ENCODE data around the gene CACNA1C. TPM values are rescaled to one million over a fixed set of nuclear protein-coding genes. Genes with fewer than 3 reads are reported as not detected.

CACNA1C gene
- total and polyA plus RNA-seq, 5 donors = 34.6 to 163 (median 123) TPM

- DNase-seq = no peak
- intact Hi-C loops (cut with DNase I) = no loop called here
- Histone ChIP-seq H3K4me1 (ENCODE audit: control insufficient read depth, insufficient read depth, low read length) (peaks cover 3% of the 10 kb centered on the region), H3K27me3 (ENCODE audit: control insufficient read depth, insufficient read depth) (no peaks in the 10 kb centered on the region), H3K9me3 (ENCODE audit: control insufficient read depth, low read length) (no peaks in the 10 kb centered on the region), H3K4me3 (ENCODE audit: low read length) (no peak overlapping the region), H3K27ac (ENCODE audit: low read length) (no peak overlapping the region)
- no peak for ATAC-seq
- 91% methylated on average over 18 of the region's 18 CpGs for WGBS
Measured at GRCh38 chr12:2208837-2209635, 156.2 kb downstream of the CACNA1C start.

- no peak for ATAC-seq
- Histone ChIP-seq H3K4me1 (ENCODE audit: control insufficient read depth, insufficient read depth, low read length) (peaks cover 3% of the 10 kb centered on the region), H3K4me3 (ENCODE audit: low read length) (no peak overlapping the region), H3K9me3 (ENCODE audit: control insufficient read depth, low read length) (no peaks in the 10 kb centered on the region), H3K27ac (ENCODE audit: low read length) (no peak overlapping the region), H3K27me3 (ENCODE audit: control insufficient read depth, insufficient read depth) (no peaks in the 10 kb centered on the region)
- no peak for DNase-seq
- intact Hi-C loops (cut with DNase I) = no loop called here
- 89% methylated on average over 3 of the region's 3 CpGs for whole genome bisulfite sequencing
Measured at GRCh38 chr12:2211119-2211518, 158.3 kb downstream of the CACNA1C start.

- no peaks in the 10 kb centered on the region for H3K27me3 ChIP-seq (ENCODE audit: control insufficient read depth, insufficient read depth)
- no peak overlapping the region for H3K27ac ChIP-seq (ENCODE audit: low read length)
- DNase-seq (no peak), ATAC-seq (no peak)
- 100% methylated on average over 1 of the region's 1 CpG for WGBS
- peaks cover 3% of the 10 kb centered on the region for H3K4me1 ChIP-seq (ENCODE audit: control insufficient read depth, insufficient read depth, low read length)
- H3K9me3 ChIP-seq (ENCODE audit: control insufficient read depth, low read length) = no peaks in the 10 kb centered on the region
- H3K4me3 ChIP-seq (ENCODE audit: low read length) = no peak overlapping the region
- intact Hi-C loops (cut with DNase I) = no loop called here
Measured at GRCh38 chr12:2212537-2212936, 159.8 kb downstream of the CACNA1C start.

DNA sequence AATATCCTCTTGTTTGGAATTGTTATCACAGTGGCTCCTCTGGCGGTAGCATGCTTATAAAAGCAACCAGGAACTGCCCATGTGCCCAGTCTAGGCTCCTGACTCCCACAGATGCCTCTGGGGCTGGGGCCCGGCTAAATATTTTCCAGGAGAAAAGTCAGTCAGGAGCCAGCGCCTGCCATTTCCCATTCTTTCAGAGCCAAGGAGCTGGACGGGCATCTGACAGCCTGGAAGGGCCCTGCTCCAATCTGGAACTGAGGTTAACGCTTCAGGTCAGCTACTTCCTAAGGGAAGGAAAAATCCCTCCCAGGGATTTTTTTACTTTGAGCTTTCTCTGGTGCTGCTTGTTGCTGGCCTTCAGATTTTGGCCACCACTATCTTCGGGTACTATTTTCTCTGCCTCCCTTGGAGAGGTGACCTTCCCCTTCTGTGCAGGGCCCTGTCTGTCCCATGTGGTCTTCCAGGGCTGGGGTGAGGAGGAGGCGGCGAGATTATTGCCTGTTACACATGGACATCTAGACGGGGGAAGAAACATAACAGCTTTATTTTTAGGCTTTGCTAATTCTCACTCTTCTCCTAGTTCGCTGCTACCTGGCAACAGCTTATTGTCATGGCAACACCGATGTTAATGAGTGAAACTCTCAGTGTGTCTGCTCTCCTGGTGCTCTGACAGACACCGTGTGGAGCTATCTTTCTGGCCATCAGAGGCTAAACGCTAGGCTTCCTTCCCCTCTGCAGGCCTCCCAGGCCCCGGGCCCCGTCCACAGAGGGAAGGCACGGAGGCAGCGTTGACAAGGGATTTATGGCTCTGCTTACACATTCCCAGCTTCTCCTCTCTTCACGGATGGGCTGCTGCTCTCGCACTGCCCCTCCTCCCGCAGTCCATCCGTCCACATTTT, 160.4 kb downstream of the CACNA1C start:
- WGBS = 26% methylated on average over 21 of the region's 21 CpGs
- no peaks in the 10 kb centered on the region for H3K9me3 ChIP-seq (ENCODE audit: control insufficient read depth, low read length)
- H3K27me3 ChIP-seq (ENCODE audit: control insufficient read depth, insufficient read depth) = no peaks in the 10 kb centered on the region
- peaks cover 3% of the 10 kb centered on the region for H3K4me1 ChIP-seq (ENCODE audit: control insufficient read depth, insufficient read depth, low read length)
- H3K27ac ChIP-seq (ENCODE audit: low read length) = peak overlapping the region; percentile 66
- DNase-seq = no peak
- H3K4me3 ChIP-seq (ENCODE audit: low read length) = no peak overlapping the region
- peak; percentile 24 to 50 for ATAC-seq
- intact Hi-C loops (cut with DNase I) = no loop called here

GRCh38 chr12:2214411-2214810, 161.6 kb downstream of the CACNA1C start:
- no peaks in the 10 kb centered on the region for H3K27me3 ChIP-seq (ENCODE audit: control insufficient read depth, insufficient read depth)
- intact Hi-C loops (cut with DNase I) = no loop called here
- ATAC-seq (no peak), DNase-seq (no peak)
- WGBS = 83% methylated on average over 8 of the region's 8 CpGs
- no peaks in the 10 kb centered on the region for H3K9me3 ChIP-seq (ENCODE audit: control insufficient read depth, low read length)
- H3K4me1 ChIP-seq (ENCODE audit: control insufficient read depth, insufficient read depth, low read length) = peaks cover 5% of the 10 kb centered on the region
- no peak overlapping the region for H3K27ac ChIP-seq (ENCODE audit: low read length)
- H3K4me3 ChIP-seq (ENCODE audit: low read length) = no peak overlapping the region

- 89% methylated on average over 11 of the region's 11 CpGs for WGBS
- ATAC-seq (no peak), DNase-seq (no peak)
- no peak overlapping the region for H3K4me3 ChIP-seq (ENCODE audit: low read length)
- intact Hi-C loops (cut with DNase I) = no loop called here
- no peak overlapping the region for H3K27ac ChIP-seq (ENCODE audit: low read length)
- H3K9me3 ChIP-seq (ENCODE audit: control insufficient read depth, low read length) = no peaks in the 10 kb centered on the region
- H3K27me3 ChIP-seq (ENCODE audit: control insufficient read depth, insufficient read depth) = no peaks in the 10 kb centered on the region
- H3K4me1 ChIP-seq (ENCODE audit: control insufficient read depth, insufficient read depth, low read length) = peaks cover 7% of the 10 kb centered on the region
Measured at GRCh38 chr12:2215709-2216560, 163.1 kb downstream of the CACNA1C start.

GRCh38 chr12:2218706-2219105, 165.9 kb downstream of the CACNA1C start:
- ATAC-seq = no peak
- 68% methylated on average over 5 of the region's 5 CpGs for WGBS
- H3K27me3 ChIP-seq (ENCODE audit: control insufficient read depth, insufficient read depth) = no peaks in the 10 kb centered on the region
- peak overlapping the region; percentile 59 for H3K27ac ChIP-seq (ENCODE audit: low read length)
- no peak for DNase-seq
- H3K4me3 ChIP-seq (ENCODE audit: low read length) = no peak overlapping the region
- peaks cover 4% of the 10 kb centered on the region for H3K4me1 ChIP-seq (ENCODE audit: control insufficient read depth, insufficient read depth, low read length)
- no peaks in the 10 kb centered on the region for H3K9me3 ChIP-seq (ENCODE audit: control insufficient read depth, low read length)
- intact Hi-C loops (cut with DNase I) = no loop called here

- H3K27me3 ChIP-seq (ENCODE audit: control insufficient read depth, insufficient read depth) = no peaks in the 10 kb centered on the region
- no peak for DNase-seq
- no peak overlapping the region for H3K4me3 ChIP-seq (ENCODE audit: low read length)
- WGBS = 81% methylated on average over 4 of the region's 4 CpGs
- no peaks in the 10 kb centered on the region for H3K9me3 ChIP-seq (ENCODE audit: control insufficient read depth, low read length)
- ATAC-seq = peak; percentile 49 to 66
- H3K27ac ChIP-seq (ENCODE audit: low read length) = peak overlapping the region; percentile 74
- intact Hi-C loops (cut with DNase I) = no loop called here
- peaks cover 4% of the 10 kb centered on the region for H3K4me1 ChIP-seq (ENCODE audit: control insufficient read depth, insufficient read depth, low read length)
Measured at GRCh38 chr12:2221030-2221621, 168.3 kb downstream of the CACNA1C start.

DNA sequence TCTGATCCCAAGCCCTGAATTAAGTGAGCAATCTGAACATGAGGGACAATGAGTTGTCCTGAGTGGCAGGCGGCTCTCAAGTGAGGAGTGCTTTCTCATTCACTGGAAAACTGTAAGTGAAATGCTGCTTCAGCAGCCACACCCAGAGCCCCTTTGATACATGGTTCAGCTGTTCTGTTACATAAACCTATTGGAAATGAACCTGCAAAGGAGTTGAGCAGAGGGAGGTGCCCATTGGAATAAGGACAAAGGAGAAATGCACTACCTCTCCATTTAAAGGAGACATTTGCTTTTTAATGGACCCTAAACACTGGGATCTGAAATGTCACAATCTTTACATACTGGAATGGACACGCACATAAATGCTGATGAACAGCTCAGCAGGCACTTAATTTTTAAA, 169.9 kb downstream of the CACNA1C start:
- DNase-seq (no peak), ATAC-seq (no peak)
- no peaks in the 10 kb centered on the region for H3K27me3 ChIP-seq (ENCODE audit: control insufficient read depth, insufficient read depth)
- peaks cover 4% of the 10 kb centered on the region for H3K4me1 ChIP-seq (ENCODE audit: control insufficient read depth, insufficient read depth, low read length)
- no peaks in the 10 kb centered on the region for H3K9me3 ChIP-seq (ENCODE audit: control insufficient read depth, low read length)
- intact Hi-C loops (cut with DNase I) = no loop called here
- H3K4me3 ChIP-seq (ENCODE audit: low read length) = no peak overlapping the region
- WGBS = 90% methylated on average over 2 of the region's 2 CpGs
- peak overlapping the region; percentile 43 for H3K27ac ChIP-seq (ENCODE audit: low read length)

- Histone ChIP-seq H3K27me3 (ENCODE audit: control insufficient read depth, insufficient read depth) (no peaks in the 10 kb centered on the region), H3K27ac (ENCODE audit: low read length) (no peak overlapping the region), H3K4me1 (ENCODE audit: control insufficient read depth, insufficient read depth, low read length) (peaks cover 2% of the 10 kb centered on the region), H3K4me3 (ENCODE audit: low read length) (no peak overlapping the region), H3K9me3 (ENCODE audit: control insufficient read depth, low read length) (no peaks in the 10 kb centered on the region)
- no peak for ATAC-seq
- intact Hi-C loops (cut with DNase I) = no loop called here
- DNase-seq = no peak
- WGBS = 68% methylated on average over 4 of the region's 4 CpGs
Measured at GRCh38 chr12:2224961-2225360, 172.2 kb downstream of the CACNA1C start.
